Measurements from ENCODE around the gene CDSN.

GRCh38 chr6:31103136-31103535 is 17.1 kb downstream of the CDSN start:
- TF ChIP-seq, protein P1, sequence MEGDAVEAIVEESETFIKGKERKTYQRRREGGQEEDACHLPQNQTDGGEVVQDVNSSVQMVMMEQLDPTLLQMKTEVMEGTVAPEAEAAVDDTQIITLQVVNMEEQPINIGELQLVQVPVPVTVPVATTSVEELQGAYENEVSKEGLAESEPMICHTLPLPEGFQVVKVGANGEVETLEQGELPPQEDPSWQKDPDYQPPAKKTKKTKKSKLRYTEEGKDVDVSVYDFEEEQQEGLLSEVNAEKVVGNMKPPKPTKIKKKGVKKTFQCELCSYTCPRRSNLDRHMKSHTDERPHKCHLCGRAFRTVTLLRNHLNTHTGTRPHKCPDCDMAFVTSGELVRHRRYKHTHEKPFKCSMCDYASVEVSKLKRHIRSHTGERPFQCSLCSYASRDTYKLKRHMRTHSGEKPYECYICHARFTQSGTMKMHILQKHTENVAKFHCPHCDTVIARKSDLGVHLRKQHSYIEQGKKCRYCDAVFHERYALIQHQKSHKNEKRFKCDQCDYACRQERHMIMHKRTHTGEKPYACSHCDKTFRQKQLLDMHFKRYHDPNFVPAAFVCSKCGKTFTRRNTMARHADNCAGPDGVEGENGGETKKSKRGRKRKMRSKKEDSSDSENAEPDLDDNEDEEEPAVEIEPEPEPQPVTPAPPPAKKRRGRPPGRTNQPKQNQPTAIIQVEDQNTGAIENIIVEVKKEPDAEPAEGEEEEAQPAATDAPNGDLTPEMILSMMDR (conservative IDR thresholded peaks at IDR 0.05; ENCODE audit: low read length): no peak
- no peak for TF ChIP-seq EZH2phosphoT487 (IDR thresholded peaks at IDR 0.05; ENCODE audit: borderline replicate concordance)

Data from Loucy (cell line).